Neural progenitor cell (in vitro differentiated cells): ENCODE data around the gene HPF1.

Experiments
- CTCF ChIP-seq: fragments of 200-600 bp; sonication (generic); IDR thresholded peaks from 2 replicates; pipeline ENCODE4 v1.5.1; 2017; ENCODE audit warnings: antibody characterized with exemption, mild to moderate bottlenecking
- EZH2 ChIP-seq: fragments of 200-600 bp; sonication (generic); IDR thresholded peaks from 2 replicates; pipeline ENCODE4 v1.6.1; 2017; ENCODE audit warnings: antibody characterized with exemption, mild to moderate bottlenecking, moderate library complexity
- EZH2phosphoT487 ChIP-seq: fragments of 200-600 bp; sonication (generic); IDR thresholded peaks from 2 replicates; pipeline ENCODE4 v1.6.1; 2017; ENCODE audit warnings: antibody characterized with exemption

- no peak for TF ChIP-seq CTCF
- no peak for TF ChIP-seq EZH2
- no peak for TF ChIP-seq EZH2phosphoT487
Observed at GRCh38 chr4:169770416-169770815, 12.7 kb upstream of the HPF1 start.
